Measurements from ENCODE around the gene ALS2CL. TPM values are rescaled to one million over a fixed set of nuclear protein-coding genes. Genes with fewer than 3 reads are reported as not detected.

Gene ALS2CL
- total and polyA plus RNA-seq, 8 donors: 7.6 to 74.4 (median 12.7) TPM

DNA sequence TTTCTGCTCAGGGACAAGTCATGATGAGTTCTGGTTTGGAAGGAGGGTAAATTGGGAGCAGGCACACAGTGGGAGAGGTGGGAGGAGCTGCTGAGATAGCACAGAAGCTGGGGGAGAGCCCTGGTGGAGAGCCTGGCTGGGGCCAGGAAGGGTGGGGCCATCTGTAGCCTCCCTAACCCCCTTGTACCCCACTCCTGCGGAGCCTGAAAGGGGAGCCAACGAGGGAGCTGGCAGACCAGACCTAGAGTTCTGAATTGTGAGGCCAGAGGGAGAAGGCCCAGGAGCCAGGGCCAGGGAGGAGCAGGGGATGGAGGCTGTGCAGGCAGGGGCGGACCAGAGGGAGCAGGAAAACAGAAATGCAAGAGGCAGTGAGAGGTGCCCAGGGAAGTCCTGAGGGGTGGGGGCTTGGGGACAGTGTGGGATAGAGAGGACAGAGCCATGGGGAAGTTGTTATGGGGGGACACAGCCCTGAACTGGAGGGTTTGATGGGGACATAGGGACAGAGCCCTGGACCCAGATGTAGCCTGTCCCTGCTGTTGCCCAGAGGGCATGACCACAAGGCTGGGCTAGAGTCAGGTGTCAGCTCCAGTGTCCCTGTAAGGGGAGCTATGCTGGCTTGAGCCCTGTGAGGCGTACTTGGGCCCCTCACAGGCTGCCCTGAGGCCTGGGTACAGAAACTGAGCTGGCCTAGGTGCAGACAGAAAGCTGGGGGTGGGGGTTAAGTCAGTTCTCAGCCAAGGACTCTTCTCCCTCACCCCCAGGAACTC lies 8.9 kb upstream of the ALS2CL start:
- intact Hi-C loops (cut with DNase I): no loop called here
- DNase-seq (peak in 1 of 4 donors; percentile 44), ATAC-seq (no peak)
- Histone ChIP-seq H3K4me3 (no peak overlapping the region), H3K27ac (no peak overlapping the region), H3K27me3 (peaks cover 6 to 39% of the 10 kb centered on the region in 2 donors), H3K4me1 (peaks cover 6 to 28% of the 10 kb centered on the region in 2 donors), H3K9me3 (no peaks in the 10 kb centered on the region), H3K36me3 (no peaks in the 10 kb centered on the region)
- TF ChIP-seq, protein P1, sequence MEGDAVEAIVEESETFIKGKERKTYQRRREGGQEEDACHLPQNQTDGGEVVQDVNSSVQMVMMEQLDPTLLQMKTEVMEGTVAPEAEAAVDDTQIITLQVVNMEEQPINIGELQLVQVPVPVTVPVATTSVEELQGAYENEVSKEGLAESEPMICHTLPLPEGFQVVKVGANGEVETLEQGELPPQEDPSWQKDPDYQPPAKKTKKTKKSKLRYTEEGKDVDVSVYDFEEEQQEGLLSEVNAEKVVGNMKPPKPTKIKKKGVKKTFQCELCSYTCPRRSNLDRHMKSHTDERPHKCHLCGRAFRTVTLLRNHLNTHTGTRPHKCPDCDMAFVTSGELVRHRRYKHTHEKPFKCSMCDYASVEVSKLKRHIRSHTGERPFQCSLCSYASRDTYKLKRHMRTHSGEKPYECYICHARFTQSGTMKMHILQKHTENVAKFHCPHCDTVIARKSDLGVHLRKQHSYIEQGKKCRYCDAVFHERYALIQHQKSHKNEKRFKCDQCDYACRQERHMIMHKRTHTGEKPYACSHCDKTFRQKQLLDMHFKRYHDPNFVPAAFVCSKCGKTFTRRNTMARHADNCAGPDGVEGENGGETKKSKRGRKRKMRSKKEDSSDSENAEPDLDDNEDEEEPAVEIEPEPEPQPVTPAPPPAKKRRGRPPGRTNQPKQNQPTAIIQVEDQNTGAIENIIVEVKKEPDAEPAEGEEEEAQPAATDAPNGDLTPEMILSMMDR (IDR thresholded peaks at IDR 0.05): no peak

DNA sequence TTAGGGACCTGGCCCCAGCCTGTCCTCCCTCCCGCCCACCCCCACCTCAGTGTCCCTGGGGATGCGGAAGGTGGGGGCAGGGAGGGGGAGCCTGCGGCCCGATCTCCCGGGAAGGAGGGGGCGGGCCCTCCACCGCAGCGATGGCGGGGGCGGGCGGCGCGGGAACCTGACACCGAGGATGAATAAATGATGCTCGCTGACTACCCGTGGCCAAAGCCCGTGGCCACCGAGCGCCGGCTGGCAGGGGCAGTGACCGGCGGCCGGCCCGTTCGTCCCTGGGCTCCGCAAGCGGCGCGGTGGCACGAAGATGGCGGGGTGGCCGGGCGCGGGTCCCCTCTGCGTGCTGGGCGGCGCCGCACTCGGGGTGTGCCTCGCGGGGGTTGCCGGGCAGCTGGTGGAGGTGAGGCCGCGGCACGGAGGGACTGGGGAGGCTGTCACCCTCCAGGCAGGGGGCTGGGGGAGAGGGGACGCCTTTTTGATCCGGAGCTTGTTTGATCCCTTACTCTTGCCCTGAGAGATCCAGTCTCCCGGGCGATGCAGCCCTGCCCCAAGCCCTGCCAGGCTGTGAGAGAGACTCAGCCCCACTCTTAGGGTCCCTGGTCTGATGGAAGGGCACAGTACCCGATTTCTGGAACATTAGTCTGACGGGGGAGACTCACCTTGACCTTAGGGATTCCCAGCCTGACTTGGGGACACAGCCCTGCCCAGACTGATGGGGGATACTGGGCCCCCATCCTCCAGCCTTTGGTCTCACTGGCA lies 7.9 kb upstream of the ALS2CL start, which contains the start of gene TMIE:
TMIE (plus strand) TSS at position 212 of the 759 bp plus-strand sequence; CDS start at position 308, 96 bp downstream.
- Histone ChIP-seq H3K4me3 (peak within 1 kb of the TSS in 1 of 2 donors; percentile 16), H3K36me3 (no peaks in the 10 kb centered on the region), H3K27ac (no peak within 1 kb of the TSS), H3K9me3 (no peaks in the 10 kb centered on the region), H3K4me1 (peaks cover 8 to 36% of the 10 kb centered on the region in 2 donors), H3K27me3 (peaks cover 6 to 31% of the 10 kb centered on the region in 2 donors)
- ATAC-seq (no peak), DNase-seq (peak in 1 of 4 donors; percentile 78)
- TF ChIP-seq, protein P1 (IDR thresholded peaks at IDR 0.05): no peak
- intact Hi-C loops (cut with DNase I): no loop called here

DNA sequence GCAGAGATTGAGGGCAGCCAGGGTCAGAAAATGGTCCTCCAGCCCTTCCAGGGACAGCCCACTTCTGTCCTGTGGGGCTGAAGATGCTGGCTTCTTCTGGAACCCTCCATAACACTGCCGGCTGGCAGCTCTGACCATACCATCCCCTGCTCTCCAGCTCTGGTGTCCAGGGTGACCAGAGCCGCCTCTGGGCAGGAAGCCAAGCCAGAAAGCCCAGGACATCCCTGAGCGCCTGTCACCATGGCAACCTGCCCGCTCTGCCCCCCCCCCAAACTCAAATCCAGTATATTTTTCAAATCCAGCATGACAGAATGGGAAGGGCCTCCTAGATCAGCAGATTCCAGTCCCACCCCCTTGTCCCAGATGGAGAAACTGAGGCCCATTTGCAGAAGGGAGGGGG lies 7.3 kb upstream of the ALS2CL start:
- TF ChIP-seq, protein P1 (IDR thresholded peaks at IDR 0.05): no peak
- no peak for ATAC-seq
- no peak overlapping the region for H3K4me3 ChIP-seq

DNA sequence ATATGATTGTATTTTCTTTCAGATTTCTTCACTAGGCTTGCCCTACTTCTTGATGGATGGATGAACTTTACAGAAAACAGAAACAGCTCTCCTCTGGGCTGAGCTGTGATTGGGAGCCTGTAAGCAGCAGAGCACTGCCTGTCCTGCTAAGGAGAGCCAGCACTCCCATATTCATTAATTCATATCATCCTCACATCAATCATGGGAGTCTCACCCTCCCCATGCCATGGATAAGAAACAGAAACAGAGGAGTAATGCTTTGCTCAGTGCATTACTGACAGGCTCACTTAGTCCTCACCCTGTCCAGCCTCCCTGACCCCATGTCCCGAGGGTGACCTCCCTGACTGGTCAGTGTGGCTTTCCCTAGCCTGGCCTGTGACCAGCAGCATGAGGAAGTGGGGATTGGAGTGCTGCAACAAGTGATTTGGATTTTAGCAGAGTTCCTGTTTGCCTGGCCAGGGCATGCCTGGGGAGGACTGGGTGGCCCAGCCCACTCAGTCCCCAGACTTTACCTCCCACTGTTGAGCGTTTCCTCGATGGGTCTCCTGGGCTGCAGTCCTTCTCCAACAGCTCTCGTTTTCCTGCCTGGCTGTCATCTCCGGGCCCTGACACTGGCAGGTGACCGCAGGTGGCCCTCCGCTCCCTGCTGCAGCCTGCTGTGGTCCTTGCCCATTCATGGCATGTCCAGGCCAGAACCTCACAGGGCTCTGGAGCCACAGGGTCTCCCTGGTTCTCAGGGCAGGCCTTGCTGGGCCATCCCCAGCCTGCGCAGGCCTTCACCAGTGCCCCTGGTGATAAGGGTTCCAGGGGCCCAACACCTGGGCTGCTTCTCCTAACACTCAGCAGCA lies 6.4 kb upstream of the ALS2CL start:
- Histone ChIP-seq H3K4me1 (peaks cover 20 to 51% of the 10 kb centered on the region in 2 donors), H3K27me3 (peaks cover 6 to 30% of the 10 kb centered on the region in 2 donors), H3K36me3 (no peaks in the 10 kb centered on the region), H3K4me3 (no peak overlapping the region), H3K27ac (no peak overlapping the region), H3K9me3 (no peaks in the 10 kb centered on the region)
- ATAC-seq (peak; percentile 74), DNase-seq (peak in 2 of 4 donors; percentile 83)
- TF ChIP-seq, protein P1 (IDR thresholded peaks at IDR 0.05): no peak
- intact Hi-C loops (cut with DNase I): no loop called here

More for the DNA sequence above, 7.3 kb upstream of the ALS2CL start:
- peaks cover 14 to 42% of the 10 kb centered on the region in 2 donors for H3K4me1 ChIP-seq
- H3K27ac ChIP-seq: no peak overlapping the region
- peak in 2 of 4 donors; percentile 26 to 55 for DNase-seq
- intact Hi-C loops (cut with DNase I): no loop called here
- no peaks in the 10 kb centered on the region for H3K9me3 ChIP-seq
- H3K36me3 ChIP-seq: no peaks in the 10 kb centered on the region
- peaks cover 6 to 30% of the 10 kb centered on the region in 2 donors for H3K27me3 ChIP-seq
